Erythroblast (primary cell): Measurements from ENCODE around the gene ZBED5.

Experiments
- GATA1 ChIP-seq: IDR thresholded peaks from 2 replicates; pipeline ENCODE4 v1.6.1; 2011; ENCODE audit warnings: low read depth, mild to moderate bottlenecking, control low read depth, low read length, moderate library complexity
- POLR2A ChIP-seq: IDR thresholded peaks from 2 replicates; pipeline ENCODE4 v1.6.1; 2011; ENCODE audit warnings: mild to moderate bottlenecking, low read length

GRCh38 chr11:10878408-10879214, 20.8 kb upstream of the ZBED5 start:
- no peak for TF ChIP-seq POLR2A
- no peak for TF ChIP-seq GATA1
